ENCODE measurements around the gene LRR1.
"Not testable (repeated sequence)": the region's sequence is repeated elsewhere in the genome, so short reads cannot be mapped to it uniquely, and the experiment has no call there.

Gene LRR1

GRCh38 chr14:49641697-49642129 is 43.0 kb downstream of the LRR1 start (continued):
- peak; percentile 44; the same call in 1 of the 2 replicates for TF ChIP-seq ZNF18 (tag by site-specific recombination; IDR thresholded peaks at IDR 0.05)
- no peak for TF ChIP-seq ZNF501 (tag by site-specific recombination; IDR thresholded peaks at IDR 0.05)
- no peak for TF ChIP-seq ZNF518A (tag by site-specific recombination; conservative IDR thresholded peaks at IDR 0.05; ENCODE audit: low read depth)
- TF ChIP-seq GFI1B (tag by site-specific recombination; IDR thresholded peaks at IDR 0.05), result peak; percentile 75
- TF ChIP-seq ZFP3 (tag by site-specific recombination; IDR thresholded peaks at IDR 0.05; ENCODE audit: low read depth), result no peak

- POLR2A ChIA-PET, result no interaction called here
- H3K4me3 ChIP-seq (ENCODE audit: low read depth, low read length), result no peak overlapping the region
- TF ChIP-seq ZNF341 (tag by site-specific recombination; IDR thresholded peaks at IDR 0.05; ENCODE audit: low read depth), result no peak
- TF ChIP-seq PRDM1 (tag by site-specific recombination; IDR thresholded peaks at IDR 0.05), result 0 out of 2 replicates have a peak, but pooled peaks have one; percentile 3
- no peak for TF ChIP-seq ZNF174 (tag by site-specific recombination; IDR thresholded peaks at IDR 0.05)
- TF ChIP-seq ZNF791 (tag by site-specific recombination; IDR thresholded peaks at IDR 0.05), result no peak
- no peaks in the 10 kb centered on the region for H3K9me3 ChIP-seq (ENCODE audit: control insufficient read depth, insufficient read depth, low read depth, low read length)
- H3K27ac ChIP-seq (ENCODE audit: extremely low read depth, low read depth, low read length), result 0 out of 2 replicates have a peak overlapping the region, but pooled peaks have one; percentile 21
- peaks cover 19 to 25% of the 10 kb centered on the region in 2 experiments; a peak in 2 of 3 replicates for H3K36me3 ChIP-seq (ENCODE audit: control insufficient read depth in 2 of 2, insufficient read depth in 1 of 2, low read length in 2 of 2)
- CTCF ChIA-PET, result no interaction called here
- H3K4me1 ChIP-seq (ENCODE audit: control insufficient read depth, insufficient read depth, low read length), result peaks cover 15% of the 10 kb centered on the region
These were observed 43.4 kb downstream of the LRR1 start for GRCh38 chr14:49642163-49642562.

GRCh38 chr14:49653508-49653907 is 54.8 kb downstream of the LRR1 start:
- no peak overlapping the region for H3K27ac ChIP-seq (ENCODE audit: extremely low read depth, low read depth, low read length)
- POLR2A ChIA-PET, result no interaction called here
- no peak overlapping the region for H3K4me3 ChIP-seq (ENCODE audit: low read depth, low read length)
- H3K9me3 ChIP-seq (ENCODE audit: control insufficient read depth, insufficient read depth, low read depth, low read length), result no peaks in the 10 kb centered on the region
- TF ChIP-seq ZNF558 (tag by site-specific recombination; IDR thresholded peaks at IDR 0.05), result no peak
- peaks cover 22 to 37% of the 10 kb centered on the region in 2 experiments for H3K36me3 ChIP-seq (ENCODE audit: control insufficient read depth in 2 of 2, insufficient read depth in 1 of 2, low read length in 2 of 2)
- CTCF ChIA-PET, result no interaction called here
- H3K4me1 ChIP-seq (ENCODE audit: control insufficient read depth, insufficient read depth, low read length), result no peaks in the 10 kb centered on the region

- H3K4me3 ChIP-seq (ENCODE audit: low read depth, low read length), result no peak overlapping the region
- no peaks in the 10 kb centered on the region for H3K9me3 ChIP-seq (ENCODE audit: control insufficient read depth, insufficient read depth, low read depth, low read length)
- ChIA-PET POLR2A (no interaction called here), CTCF (no interaction called here)
- H3K4me1 ChIP-seq (ENCODE audit: control insufficient read depth, insufficient read depth, low read length), result no peaks in the 10 kb centered on the region
- no peak for TF ChIP-seq ZNF488 (tag by site-specific recombination; IDR thresholded peaks at IDR 0.05)
- no peak for TF ChIP-seq SCRT1 (tag by site-specific recombination; IDR thresholded peaks at IDR 0.05; ENCODE audit: borderline replicate concordance)
- TF ChIP-seq ZNF23 (tag by site-specific recombination; IDR thresholded peaks at IDR 0.05; ENCODE audit: borderline replicate concordance), result no peak
- TF ChIP-seq ZNF174 (tag by site-specific recombination; IDR thresholded peaks at IDR 0.05), result no peak
- H3K27ac ChIP-seq (ENCODE audit: extremely low read depth, low read depth, low read length), result no peak overlapping the region
- peaks cover 26 to 34% of the 10 kb centered on the region in 2 experiments for H3K36me3 ChIP-seq (ENCODE audit: control insufficient read depth in 2 of 2, insufficient read depth in 1 of 2, low read length in 2 of 2)
These were observed 55.8 kb downstream of the LRR1 start for GRCh38 chr14:49654511-49654910.

GRCh38 chr14:49657500-49657899 is 58.8 kb downstream of the LRR1 start:
- POLR2A ChIA-PET; H3K4me1 ChIP-seq (ENCODE audit: control insufficient read depth, insufficient read depth, low read length); CTCF ChIA-PET; H3K9me3 ChIP-seq (ENCODE audit: control insufficient read depth, insufficient read depth, low read depth, low read length); H3K27ac ChIP-seq (ENCODE audit: extremely low read depth, low read depth, low read length); H3K4me3 ChIP-seq (ENCODE audit: low read depth, low read length): not testable (repeated sequence)
- H3K36me3 ChIP-seq (ENCODE audit: control insufficient read depth in 2 of 2, insufficient read depth in 1 of 2, low read length in 2 of 2), result peaks cover 20 to 26% of the 10 kb centered on the region in 2 experiments

Measured in HEK293 (cell line).